ENCODE data around the gene EMCN.
A peak's percentile ranks its signal among the peaks of the same experiment; 100 is the strongest.
"Not testable (repeated sequence)": the region's sequence is repeated elsewhere in the genome, so short reads cannot be mapped to it uniquely, and the experiment has no call there.

The EMCN gene

GRCh38 chr4:100420571-100420970, 97.3 kb downstream of the EMCN start:
- in situ Hi-C loops (cut with HindIII; ENCODE audit: low pct_ligation_motif_present, low pct_unique_long_range_greater_than_20kb, low sequenced_read_pairs), result no loop called here

GRCh38 chr4:100417565-100417964, 100.3 kb downstream of the EMCN start:
- no peak for DNase-seq

More at GRCh38 chr4:100420571-100420970, 97.3 kb downstream of the EMCN start:
- DNase-seq, result no peak

GRCh38 chr4:100414016-100414790, 103.6 kb downstream of the EMCN start:
- DNase-seq, result no peak
- in situ Hi-C loops (cut with HindIII; ENCODE audit: low pct_ligation_motif_present, low pct_unique_long_range_greater_than_20kb, low sequenced_read_pairs), result no loop called here

More at GRCh38 chr4:100417565-100417964, 100.3 kb downstream of the EMCN start:
- in situ Hi-C loops (cut with HindIII; ENCODE audit: low pct_ligation_motif_present, low pct_unique_long_range_greater_than_20kb, low sequenced_read_pairs), result no loop called here

- peak; percentile 10 for DNase-seq
- in situ Hi-C loops (cut with HindIII; ENCODE audit: low pct_ligation_motif_present, low pct_unique_long_range_greater_than_20kb, low sequenced_read_pairs), result no loop called here
Measured at GRCh38 chr4:100391863-100392262, 126.0 kb downstream of the EMCN start.

- DNase-seq, result no peak
- in situ Hi-C loops (cut with HindIII; ENCODE audit: low pct_ligation_motif_present, low pct_unique_long_range_greater_than_20kb, low sequenced_read_pairs), result no loop called here
Measured at GRCh38 chr4:100391086-100391485, 126.7 kb downstream of the EMCN start.

GRCh38 chr4:100386270-100386669, 131.6 kb downstream of the EMCN start:
- in situ Hi-C loops (cut with HindIII; ENCODE audit: low pct_ligation_motif_present, low pct_unique_long_range_greater_than_20kb, low sequenced_read_pairs), result no loop called here
- no peak for DNase-seq

- DNase-seq; in situ Hi-C loops (cut with HindIII; ENCODE audit: low pct_ligation_motif_present, low pct_unique_long_range_greater_than_20kb, low sequenced_read_pairs): not testable (repeated sequence)
Measured at GRCh38 chr4:100380401-100380800, 137.4 kb downstream of the EMCN start.

- in situ Hi-C loops (cut with HindIII; ENCODE audit: low pct_ligation_motif_present, low pct_unique_long_range_greater_than_20kb, low sequenced_read_pairs), result no loop called here
- no peak for DNase-seq
Measured at GRCh38 chr4:100379583-100380105, 138.2 kb downstream of the EMCN start.

- DNase-seq, result peak; percentile 20
- in situ Hi-C loops (cut with HindIII; ENCODE audit: low pct_ligation_motif_present, low pct_unique_long_range_greater_than_20kb, low sequenced_read_pairs), result no loop called here
Measured at GRCh38 chr4:100372432-100372831, 145.4 kb downstream of the EMCN start.

GRCh38 chr4:100369871-100370270, 148.0 kb downstream of the EMCN start:
- in situ Hi-C loops (cut with HindIII; ENCODE audit: low pct_ligation_motif_present, low pct_unique_long_range_greater_than_20kb, low sequenced_read_pairs), result no loop called here
- DNase-seq, result no peak

- in situ Hi-C loops (cut with HindIII; ENCODE audit: low pct_ligation_motif_present, low pct_unique_long_range_greater_than_20kb, low sequenced_read_pairs), result no loop called here
- DNase-seq, result no peak
Measured at GRCh38 chr4:100367451-100367850, 150.4 kb downstream of the EMCN start.

- in situ Hi-C loops (cut with HindIII; ENCODE audit: low pct_ligation_motif_present, low pct_unique_long_range_greater_than_20kb, low sequenced_read_pairs), result no loop called here
- no peak for DNase-seq
Measured at GRCh38 chr4:100366213-100366612, 151.6 kb downstream of the EMCN start.

GRCh38 chr4:100362366-100362765, 155.5 kb downstream of the EMCN start:
- in situ Hi-C loops (cut with HindIII; ENCODE audit: low pct_ligation_motif_present, low pct_unique_long_range_greater_than_20kb, low sequenced_read_pairs), result no loop called here
- DNase-seq, result no peak

GRCh38 chr4:100361336-100361735, 156.5 kb downstream of the EMCN start:
- in situ Hi-C loops (cut with HindIII; ENCODE audit: low pct_ligation_motif_present, low pct_unique_long_range_greater_than_20kb, low sequenced_read_pairs), result no loop called here
- DNase-seq, result no peak

GRCh38 chr4:100360211-100360610, 157.6 kb downstream of the EMCN start:
- DNase-seq, result no peak
- in situ Hi-C loops (cut with HindIII; ENCODE audit: low pct_ligation_motif_present, low pct_unique_long_range_greater_than_20kb, low sequenced_read_pairs), result no loop called here

GRCh38 chr4:100359441-100359840, 158.4 kb downstream of the EMCN start:
- in situ Hi-C loops (cut with HindIII; ENCODE audit: low pct_ligation_motif_present, low pct_unique_long_range_greater_than_20kb, low sequenced_read_pairs), result no loop called here
- DNase-seq, result no peak

- DNase-seq, result no peak
- in situ Hi-C loops (cut with HindIII; ENCODE audit: low pct_ligation_motif_present, low pct_unique_long_range_greater_than_20kb, low sequenced_read_pairs), result no loop called here
Measured at GRCh38 chr4:100357542-100357941, 160.3 kb downstream of the EMCN start.

GRCh38 chr4:100356172-100356571, 161.7 kb downstream of the EMCN start:
- in situ Hi-C loops (cut with HindIII; ENCODE audit: low pct_ligation_motif_present, low pct_unique_long_range_greater_than_20kb, low sequenced_read_pairs), result no loop called here
- DNase-seq, result no peak

- in situ Hi-C loops (cut with HindIII; ENCODE audit: low pct_ligation_motif_present, low pct_unique_long_range_greater_than_20kb, low sequenced_read_pairs), result not testable (repeated sequence)
Measured at GRCh38 chr4:100352352-100352751, 165.5 kb downstream of the EMCN start.

GRCh38 chr4:100348473-100348872, 169.3 kb downstream of the EMCN start:
- DNase-seq, result peak; percentile 13
- in situ Hi-C loops (cut with HindIII; ENCODE audit: low pct_ligation_motif_present, low pct_unique_long_range_greater_than_20kb, low sequenced_read_pairs), result no loop called here

More at GRCh38 chr4:100352352-100352751, 165.5 kb downstream of the EMCN start:
- DNase-seq, result not testable (repeated sequence)

All from ACHN (cell line).